ENCODE data around the gene CSF1. TPM values are rescaled to one million over a fixed set of nuclear protein-coding genes. Genes with fewer than 3 reads are reported as not detected.

CSF1 gene
- total and polyA plus RNA-seq, 2 of the 13 experiments (the other 11 are each of a cell fraction or from before 2014, with no cell fraction given): 4.6 to 13.3 TPM

- TF ChIP-seq ZNF205 (CRISPR knock-in tag; IDR thresholded peaks at IDR 0.05) (peak; percentile 97), ZEB1 (IDR thresholded peaks at IDR 0.05; ENCODE audit: insufficient replicate concordance, low read depth) (no peak), ZNF546 (CRISPR knock-in tag; conservative IDR thresholded peaks at IDR 0.05) (no peak), ZNF552 (CRISPR knock-in tag; IDR thresholded peaks at IDR 0.05; ENCODE audit: borderline replicate concordance) (no peak), GATAD2A (CRISPR knock-in tag; IDR thresholded peaks at IDR 0.05) (peak; percentile 52; the same call in 1 of the 2 replicates), DPF2 (CRISPR knock-in tag; IDR thresholded peaks at IDR 0.05; ENCODE audit: borderline replicate concordance, low read depth) (0 out of 2 replicates have a peak, but pooled peaks have one; percentile 29), SOX5 (CRISPR knock-in tag; IDR thresholded peaks at IDR 0.05; ENCODE audit: borderline replicate concordance) (peak; percentile 42; the same call in 1 of the 2 replicates), USF2 (IDR thresholded peaks at IDR 0.05; ENCODE audit: low read depth, low read length) (peak; percentile 45), USF2 (CRISPR knock-in tag; IDR thresholded peaks at IDR 0.05; ENCODE audit: borderline replicate concordance) (no peak), SOX13 (IDR thresholded peaks at IDR 0.05) (0 out of 2 replicates have a peak, but pooled peaks have one; percentile 12), SOX13 (CRISPR knock-in tag; conservative IDR thresholded peaks at IDR 0.05 in 1 of 2, IDR thresholded peaks at IDR 0.05 in 1 of 2) (peak in 1 of 2 experiments; percentile 65; a peak in 2 of 4 replicates), ZBED4 (CRISPR knock-in tag; IDR thresholded peaks at IDR 0.05; ENCODE audit: borderline replicate concordance) (no peak), SOX6 (IDR thresholded peaks at IDR 0.05) (no peak), SOX6 (CRISPR knock-in tag; IDR thresholded peaks at IDR 0.05) (peak; percentile 81), FOXJ3 (CRISPR knock-in tag; IDR thresholded peaks at IDR 0.05; ENCODE audit: borderline replicate concordance) (peak; percentile 69; the same call in 1 of the 2 replicates), ZBTB20 (CRISPR knock-in tag; IDR thresholded peaks at IDR 0.05; ENCODE audit: borderline replicate concordance, low read depth) (no peak)
- TF ChIP-seq, protein P1, sequence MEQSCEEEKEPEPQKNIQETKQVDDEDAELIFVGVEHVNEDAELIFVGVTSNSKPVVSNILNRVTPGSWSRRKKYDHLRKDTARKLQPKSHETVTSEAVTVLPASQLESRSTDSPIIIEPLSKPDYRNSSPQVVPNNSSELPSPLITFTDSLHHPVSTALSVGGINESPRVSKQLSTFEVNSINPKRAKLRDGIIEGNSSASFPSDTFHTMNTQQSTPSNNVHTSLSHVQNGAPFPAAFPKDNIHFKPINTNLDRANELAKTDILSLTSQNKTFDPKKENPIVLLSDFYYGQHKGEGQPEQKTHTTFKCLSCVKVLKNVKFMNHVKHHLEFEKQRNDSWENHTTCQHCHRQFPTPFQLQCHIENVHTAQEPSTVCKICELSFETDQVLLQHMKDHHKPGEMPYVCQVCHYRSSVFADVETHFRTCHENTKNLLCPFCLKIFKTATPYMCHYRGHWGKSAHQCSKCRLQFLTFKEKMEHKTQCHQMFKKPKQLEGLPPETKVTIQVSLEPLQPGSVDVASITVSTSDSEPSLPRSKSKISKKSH (CRISPR knock-in tag; IDR thresholded peaks at IDR 0.05; ENCODE audit: borderline replicate concordance): peak; percentile 34; the same call in 1 of the 2 replicates
- TF ChIP-seq, protein P2, sequence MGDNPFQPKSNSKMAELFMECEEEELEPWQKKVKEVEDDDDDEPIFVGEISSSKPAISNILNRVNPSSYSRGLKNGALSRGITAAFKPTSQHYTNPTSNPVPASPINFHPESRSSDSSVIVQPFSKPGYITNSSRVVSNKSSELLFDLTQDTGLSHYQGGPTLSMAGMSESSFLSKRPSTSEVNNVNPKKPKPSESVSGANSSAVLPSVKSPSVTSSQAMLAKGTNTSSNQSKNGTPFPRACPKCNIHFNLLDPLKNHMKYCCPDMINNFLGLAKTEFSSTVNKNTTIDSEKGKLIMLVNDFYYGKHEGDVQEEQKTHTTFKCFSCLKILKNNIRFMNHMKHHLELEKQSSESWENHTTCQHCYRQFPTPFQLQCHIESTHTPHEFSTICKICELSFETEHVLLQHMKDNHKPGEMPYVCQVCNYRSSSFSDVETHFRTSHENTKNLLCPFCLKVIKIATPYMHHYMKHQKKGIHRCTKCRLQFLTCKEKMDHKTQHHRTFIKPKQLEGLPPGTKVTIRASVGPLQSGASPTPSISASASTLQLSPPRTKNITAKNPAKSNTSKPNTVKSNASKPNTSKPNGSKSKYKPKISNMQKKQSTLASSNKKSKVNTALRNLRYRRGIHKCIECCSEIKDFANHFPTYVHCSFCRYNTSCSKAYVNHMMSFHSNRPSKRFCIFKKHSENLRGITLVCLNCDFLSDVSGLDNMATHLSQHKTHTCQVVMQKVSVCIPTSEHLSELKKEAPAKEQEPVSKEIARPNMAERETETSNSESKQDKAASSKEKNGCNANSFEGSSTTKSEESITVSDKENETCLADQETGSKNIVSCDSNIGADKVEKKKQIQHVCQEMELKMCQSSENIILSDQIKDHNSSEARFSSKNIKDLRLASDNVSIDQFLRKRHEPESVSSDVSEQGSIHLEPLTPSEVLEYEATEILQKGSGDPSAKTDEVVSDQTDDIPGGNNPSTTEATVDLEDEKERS (CRISPR knock-in tag; IDR thresholded peaks at IDR 0.05): peak; percentile 99
These were observed 68.3 kb downstream of the CSF1 start (continued) for GRCh38 chr1:109978761-109979488.

All from HepG2 (cell line).